Measurements from ENCODE around the gene TTYH2. TPM values are rescaled to one million over a fixed set of nuclear protein-coding genes. Genes with fewer than 3 reads are reported as not detected.

The TTYH2 gene, protein sequence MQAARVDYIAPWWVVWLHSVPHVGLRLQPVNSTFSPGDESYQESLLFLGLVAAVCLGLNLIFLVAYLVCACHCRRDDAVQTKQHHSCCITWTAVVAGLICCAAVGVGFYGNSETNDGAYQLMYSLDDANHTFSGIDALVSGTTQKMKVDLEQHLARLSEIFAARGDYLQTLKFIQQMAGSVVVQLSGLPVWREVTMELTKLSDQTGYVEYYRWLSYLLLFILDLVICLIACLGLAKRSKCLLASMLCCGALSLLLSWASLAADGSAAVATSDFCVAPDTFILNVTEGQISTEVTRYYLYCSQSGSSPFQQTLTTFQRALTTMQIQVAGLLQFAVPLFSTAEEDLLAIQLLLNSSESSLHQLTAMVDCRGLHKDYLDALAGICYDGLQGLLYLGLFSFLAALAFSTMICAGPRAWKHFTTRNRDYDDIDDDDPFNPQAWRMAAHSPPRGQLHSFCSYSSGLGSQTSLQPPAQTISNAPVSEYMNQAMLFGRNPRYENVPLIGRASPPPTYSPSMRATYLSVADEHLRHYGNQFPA
- total RNA-seq (2022; extraction: Qiagen RNA extraction): 1.5 to 2.7 TPM (median 2.1 TPM) in 5 replicates

GRCh38 chr17:74212913-74213791, at the start of gene TTYH2:
TSS of gene TTYH2 (plus strand) at chr17:74213571. CDS start at chr17:74213588, 17 bp downstream.

GRCh38 chr17:74203439-74204240, 9.7 kb upstream of the TTYH2 start, which contains the start of gene RPL38:
TSS of gene RPL38 (plus strand) at chr17:74203678. CDS start at chr17:74203956, 278 bp downstream.

DNA sequence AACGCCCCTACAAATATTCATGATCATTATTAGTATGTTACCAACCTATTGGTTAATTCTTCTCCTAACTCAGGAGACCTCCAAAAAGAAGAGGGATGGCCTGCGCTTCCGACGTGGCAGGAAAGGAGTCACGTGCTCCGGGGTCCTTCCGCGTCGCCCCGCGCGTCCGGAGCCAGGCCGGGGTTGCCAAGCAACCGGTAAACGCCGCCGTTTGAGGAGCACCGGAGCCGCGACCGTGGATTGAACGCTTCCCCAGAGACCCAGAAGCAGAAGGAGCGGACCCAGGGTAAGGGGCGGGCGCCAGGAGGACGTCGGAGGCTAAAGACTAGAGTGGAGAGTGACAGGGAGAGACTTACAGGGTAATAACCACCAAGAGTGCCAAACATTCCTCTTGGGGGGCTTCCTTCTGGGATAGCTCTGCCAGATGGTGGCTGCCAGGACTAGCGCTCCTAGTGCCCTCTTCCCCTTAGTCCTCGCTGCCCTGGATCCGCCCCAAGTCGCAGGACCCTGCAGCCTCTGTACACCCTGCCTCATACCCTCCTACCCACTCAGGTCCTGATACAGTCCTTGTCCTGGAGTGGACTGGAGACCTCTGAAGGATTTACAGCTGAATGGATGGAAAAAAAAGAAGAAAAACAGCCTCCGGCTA, 60.8 kb downstream of the TTYH2 start, which contains the start of gene DNAI2:
Gene DNAI2, plus strand, starts transcription at position 175 of the 649 bp plus-strand sequence. CDS start 7,584 bp downstream, outside the sequence.

Other genes with a start within 250 kb of the TTYH2 start
- gene RPL38, start 9.9 kb upstream of the TTYH2 start, total RNA-seq (2022; extraction: Qiagen RNA extraction): 2,669 to 3,166 TPM (median 2,938 TPM) in 5 replicates
- gene DNAI2, start 60.7 kb downstream of the TTYH2 start, total RNA-seq (2022; extraction: Qiagen RNA extraction): 0.06 to 0.09 TPM in 2 of 5 replicates, not detected in the others
- gene KIF19, start 112.7 kb downstream of the TTYH2 start, total RNA-seq (2022; extraction: Qiagen RNA extraction): 0.03 TPM in 1 of 5 replicates, not detected in the others
- 0.05 to 0.06 TPM in 2 of 5 replicates, not detected in the others for gene BTBD17, start 148.3 kb downstream of the TTYH2 start, total RNA-seq (2022; extraction: Qiagen RNA extraction)
- gene GPR142, start 153.9 kb downstream of the TTYH2 start, total RNA-seq (2022; extraction: Qiagen RNA extraction): 0.08 TPM in 1 of 5 replicates, not detected in the others
- 58.6 to 85.4 TPM (median 75.2 TPM) in 5 replicates for gene GPRC5C, start 218.5 kb downstream of the TTYH2 start, total RNA-seq (2022; extraction: Qiagen RNA extraction)

All from A549 treated with CORT108297 at 1 μM for 4 hours (cell line).